MCF 10A (cell line): ENCODE data around the gene C5orf47. TPM values are rescaled to one million over a fixed set of nuclear protein-coding genes. Genes with fewer than 3 reads are reported as not detected.

Source experiments
- BruUV-seq: library from RNA; stranded (reverse); fragments of 400-500 nt; replicated peaks from 2 replicates; lab custom pipeline; 2021; lab: Mats Ljungman, UMichigan
- CTCF ChIA-PET: fragments of 300-600 bp; sonication (Branson Sonifier 250); formaldehyde crosslinking; extraction: SDS; loops from one replicate; lab custom pipeline; 2021; ENCODE audit warnings: antibody characterized with exemption, inconsistent platforms; lab: Yijun Ruan, JAX
- POLR2A ChIA-PET: fragments of 300-600, 350-650 bp; sonication (Branson Sonifier 250); formaldehyde crosslinking; extraction: SDS; loops from one replicate; lab custom pipeline; 2020; ENCODE audit warnings: antibody characterized with exemption, inconsistent platforms; lab: Yijun Ruan, JAX
- DNase-seq: peaks from one replicate; pipeline ENCODE4 v3.0.0-alpha.2; 2018; ENCODE audit not compliant: unreplicated experiment
- H3K27ac Mint-ChIP-seq: one replicate; pipeline ENCODE4 v1.8.0; 2022; ENCODE audit warnings: mild to moderate bottlenecking, low read depth, mixed read lengths; ENCODE audit not compliant: unreplicated experiment
- H3K27me3 Mint-ChIP-seq: one replicate; pipeline ENCODE4 v1.8.0; 2022; ENCODE audit warnings: mixed read lengths; ENCODE audit not compliant: insufficient read depth, unreplicated experiment
- H3K36me3 Mint-ChIP-seq: one replicate; pipeline ENCODE4 v1.8.0; 2022; ENCODE audit warnings: mild to moderate bottlenecking, moderate library complexity, mixed read lengths; ENCODE audit not compliant: insufficient read depth, unreplicated experiment
- H3K4me1 Mint-ChIP-seq: one replicate; pipeline ENCODE4 v1.8.0; 2022; ENCODE audit warnings: mixed read lengths; ENCODE audit not compliant: insufficient read depth, unreplicated experiment
- H3K4me3 Mint-ChIP-seq: one replicate; pipeline ENCODE4 v1.8.0; 2022; ENCODE audit warnings: mild to moderate bottlenecking, moderate library complexity, mixed read lengths; ENCODE audit not compliant: unreplicated experiment
- H3K9me3 Mint-ChIP-seq: one replicate; pipeline ENCODE4 v1.8.0; 2022; ENCODE audit warnings: mixed read lengths; ENCODE audit not compliant: unreplicated experiment
- CTCF ChIP-seq: fragments of 200-600 bp; IDR thresholded peaks from one replicate; pipeline ENCODE4 v1.8.0; 2022; ENCODE audit warnings: antibody characterized with exemption, mild to moderate bottlenecking; ENCODE audit not compliant: unreplicated experiment
- intact Hi-C: fragments of 100-400 bp; cut with micrococcal nuclease; formaldehyde crosslinking; loops from 2 replicates; pipeline ENCODE4 v1.14.1; 2022
- total RNA-seq: library from RNA; stranded (reverse); gene quantifications from 2 replicates; pipeline ENCODE4 v1.2.3, GENCODE V29; 2022

The C5orf47 gene
- total RNA-seq, 1 experiment from 2014 or later = not detected

GRCh38 chr5:173950829-173951228 lies 38.1 kb upstream of the C5orf47 start:
- no TSS peak for BruUV-seq
- CTCF ChIA-PET = interaction anchor here (1.1 kb wide), 1 partner anchor 22 kb away, joined by 4 read pairs; no protein-coding TSS in a partner anchor
- Mint-ChIP-seq H3K4me3 (no peak overlapping the region), H3K36me3 (peaks cover 97% of the 10 kb centered on the region), H3K27me3 (no peaks in the 10 kb centered on the region), H3K4me1 (no peaks in the 10 kb centered on the region), H3K9me3 (no peaks in the 10 kb centered on the region), H3K27ac (no peak overlapping the region)
- intact Hi-C loops = no loop called here
- POLR2A ChIA-PET = interaction anchor here (0.5 to 3.0 kb wide), 3 partner anchors 12 to 598 kb away, joined by 3 to 16 read pairs (median 6); no protein-coding TSS in a partner anchor
- no peak for TF ChIP-seq CTCF
- no peak for DNase-seq

GRCh38 chr5:173953528-173954090 lies 35.4 kb upstream of the C5orf47 start:
- peaks cover 97% of the 10 kb centered on the region for H3K36me3 Mint-ChIP-seq
- CTCF ChIA-PET = interaction anchor here (0.8 to 1.7 kb wide), 5 partner anchors 9 to 338 kb away, joined by 3 to 7 read pairs (median 6); no protein-coding TSS in a partner anchor
- no peak overlapping the region for H3K4me3 Mint-ChIP-seq
- H3K4me1 Mint-ChIP-seq = no peaks in the 10 kb centered on the region
- no peak for DNase-seq
- intact Hi-C loops = no loop called here
- POLR2A ChIA-PET = interaction anchor here (0.6 to 3.0 kb wide), 3 partner anchors 9 to 189 kb away, joined by 3 to 16 read pairs (median 5); no protein-coding TSS in a partner anchor
- no peak for TF ChIP-seq CTCF
- no peaks in the 10 kb centered on the region for H3K9me3 Mint-ChIP-seq
- BruUV-seq = no TSS peak
- H3K27me3 Mint-ChIP-seq = no peaks in the 10 kb centered on the region
- peak overlapping the region; percentile 47 for H3K27ac Mint-ChIP-seq

- H3K27ac Mint-ChIP-seq = peak overlapping the region; percentile 47
- no peaks in the 10 kb centered on the region for H3K4me1 Mint-ChIP-seq
- no TSS peak for BruUV-seq
- ChIA-PET CTCF (interaction anchor here (0.6 to 1.5 kb wide), 7 partner anchors 8 to 1781 kb away, joined by 3 to 6 read pairs (median 4); partner anchors contain the start of gene BOD1), POLR2A (interaction anchor here (0.7 to 1.4 kb wide), 3 partner anchors 9 to 22 kb away, joined by 3 to 4 read pairs (median 4); no protein-coding TSS in a partner anchor)
- H3K9me3 Mint-ChIP-seq = no peaks in the 10 kb centered on the region
- no peak for TF ChIP-seq CTCF
- DNase-seq = no peak
- H3K36me3 Mint-ChIP-seq = peaks cover 94% of the 10 kb centered on the region
- no peak overlapping the region for H3K4me3 Mint-ChIP-seq
- intact Hi-C loops = no loop called here
- H3K27me3 Mint-ChIP-seq = no peaks in the 10 kb centered on the region
These were observed 34.1 kb upstream of the C5orf47 start for GRCh38 chr5:173954671-173955521.

GRCh38 chr5:173960986-173961385 lies 28.0 kb upstream of the C5orf47 start:
- Mint-ChIP-seq H3K4me1 (peaks cover 15% of the 10 kb centered on the region), H3K4me3 (no peak overlapping the region), H3K27me3 (no peaks in the 10 kb centered on the region), H3K9me3 (no peaks in the 10 kb centered on the region), H3K36me3 (peaks cover 73% of the 10 kb centered on the region), H3K27ac (no peak overlapping the region)
- TF ChIP-seq CTCF = no peak
- no TSS peak for BruUV-seq
- ChIA-PET CTCF (interaction anchor here (0.7 to 2.8 kb wide), 3 partner anchors 12 to 342 kb away, joined by 3 to 18 read pairs (median 8); no protein-coding TSS in a partner anchor), POLR2A (interaction anchor here (0.8 to 3.7 kb wide), 2 partner anchors 205 to 344 kb away, joined by 3 to 46 read pairs; partner anchors contain the start of gene BOD1)
- no peak for DNase-seq
- intact Hi-C loops = no loop called here
